Measurements from ENCODE around the gene UBE2D3.
"Not testable (repeated sequence)": the region's sequence is repeated elsewhere in the genome, so short reads cannot be mapped to it uniquely, and the experiment has no call there.

The UBE2D3 gene

DNA sequence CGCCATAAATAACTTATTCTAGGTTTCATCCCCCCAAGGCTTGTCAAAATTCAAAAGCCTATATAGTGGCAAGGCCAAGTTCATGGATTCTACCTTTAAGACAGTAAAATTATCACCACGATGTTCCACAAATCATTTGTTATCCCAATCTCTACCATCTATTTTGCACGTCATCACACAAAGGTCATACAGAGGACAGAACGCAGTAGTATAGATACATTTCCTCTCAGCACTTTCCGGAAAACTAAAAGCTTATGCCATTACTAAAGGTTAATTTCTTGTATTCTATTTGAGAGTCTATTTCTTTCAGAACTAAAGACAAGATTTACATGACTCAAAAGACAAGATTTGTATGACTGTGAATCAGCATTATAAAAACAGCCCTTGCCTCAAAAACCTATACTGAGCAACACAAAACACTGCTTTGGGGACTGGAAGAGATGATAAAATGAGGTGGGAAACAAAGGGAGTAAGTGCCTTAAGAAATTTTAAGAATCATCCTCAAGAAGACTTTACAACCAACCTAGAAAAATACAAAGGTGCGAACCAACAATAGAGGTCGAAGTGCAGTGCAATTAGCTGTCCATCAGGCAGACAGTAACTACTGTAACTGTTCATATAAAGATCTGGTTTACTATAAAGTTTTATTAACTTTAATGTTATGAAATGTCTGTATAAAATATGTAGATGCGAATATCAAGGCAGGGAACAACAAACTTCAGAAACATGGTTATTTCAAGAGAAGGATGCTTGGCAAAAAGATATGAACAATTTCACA is 7.6 kb downstream of the UBE2D3 start:
- no peak overlapping the region for H3K27ac ChIP-seq (ENCODE audit: insufficient read depth, low read depth, low read length, poor library complexity, severe bottlenecking)
- H3K9me3 ChIP-seq (ENCODE audit: control insufficient read depth, low read length) = no peaks in the 10 kb centered on the region
- no peak overlapping the region for H3K4me3 ChIP-seq (ENCODE audit: insufficient read depth, low read depth, low read length)
- H3K27me3 ChIP-seq (ENCODE audit: control insufficient read depth, insufficient read depth, low read length, poor library complexity, severe bottlenecking) = no peaks in the 10 kb centered on the region
- H3K4me1 ChIP-seq (ENCODE audit: control insufficient read depth, insufficient read depth, low read length) = peaks cover 4% of the 10 kb centered on the region
- no peaks in the 10 kb centered on the region for H3K36me3 ChIP-seq (ENCODE audit: control insufficient read depth, insufficient read depth, low read length)
- WGBS, 2 experiments = 94 to 96% methylated on average over 4 to 8 of the region's 8 CpGs

DNA sequence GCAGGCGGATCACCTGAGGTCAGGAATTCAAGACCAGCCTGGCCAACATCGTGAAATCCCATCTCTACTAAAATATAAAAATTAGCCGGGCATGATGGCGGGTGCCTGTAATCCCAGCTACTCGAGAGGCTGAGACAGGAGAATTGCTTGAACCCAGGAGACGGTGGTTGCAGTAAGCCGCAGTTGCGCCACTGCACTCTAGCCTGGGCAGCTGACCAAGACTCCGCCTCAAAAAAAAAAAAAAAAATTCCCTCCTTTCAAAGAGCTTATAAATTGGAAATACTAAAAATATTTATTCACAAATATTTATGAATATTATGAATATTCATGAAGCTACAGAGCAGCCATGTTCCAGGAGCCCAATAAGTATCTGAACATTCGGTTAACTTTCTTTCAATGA is 8.3 kb downstream of the UBE2D3 start:
- 90 to 91% methylated on average over 9 of the region's 10 CpGs for WGBS, 2 experiments
- H3K4me1 ChIP-seq (ENCODE audit: control insufficient read depth, insufficient read depth, low read length); H3K27me3 ChIP-seq (ENCODE audit: control insufficient read depth, insufficient read depth, low read length, poor library complexity, severe bottlenecking); H3K4me3 ChIP-seq (ENCODE audit: insufficient read depth, low read depth, low read length); H3K9me3 ChIP-seq (ENCODE audit: control insufficient read depth, low read length); H3K27ac ChIP-seq (ENCODE audit: insufficient read depth, low read depth, low read length, poor library complexity, severe bottlenecking); H3K36me3 ChIP-seq (ENCODE audit: control insufficient read depth, insufficient read depth, low read length): not testable (repeated sequence)

DNA sequence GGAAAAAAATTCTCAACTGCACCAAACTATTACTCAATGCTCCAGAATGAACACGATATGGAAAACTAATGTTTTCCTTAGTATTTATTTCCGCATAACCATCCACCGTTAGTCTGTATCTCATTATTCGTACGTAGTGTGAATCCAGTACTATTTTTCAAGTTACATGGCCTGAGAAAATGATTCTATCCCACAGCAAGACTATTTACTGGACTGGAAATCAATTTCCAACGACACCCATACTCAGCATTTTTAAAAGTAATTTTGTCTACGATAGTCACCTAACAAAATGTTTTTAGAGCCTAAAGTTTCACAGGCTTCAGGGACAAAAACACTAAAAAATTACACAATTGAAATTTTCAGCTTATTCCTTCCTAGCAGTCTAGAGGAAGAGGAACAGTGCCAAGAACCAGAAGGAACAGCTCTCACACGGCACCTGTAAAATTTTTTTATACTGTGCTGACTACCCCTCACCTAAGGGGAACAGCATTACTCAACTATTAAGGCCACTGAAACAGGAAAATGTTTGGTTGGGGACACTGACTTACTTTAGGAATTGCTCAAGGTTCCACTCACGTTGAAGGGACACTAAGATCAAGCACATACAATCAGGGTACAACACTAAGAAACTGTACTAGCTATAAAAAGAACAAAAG is 9.6 kb downstream of the UBE2D3 start:
- H3K27me3 ChIP-seq (ENCODE audit: control insufficient read depth, insufficient read depth, low read length, poor library complexity, severe bottlenecking) = no peaks in the 10 kb centered on the region
- 94 to 96% methylated on average over 9 of the region's 9 CpGs for WGBS, 2 experiments
- peaks cover 4% of the 10 kb centered on the region for H3K4me1 ChIP-seq (ENCODE audit: control insufficient read depth, insufficient read depth, low read length)
- H3K36me3 ChIP-seq (ENCODE audit: control insufficient read depth, insufficient read depth, low read length) = no peaks in the 10 kb centered on the region
- H3K4me3 ChIP-seq (ENCODE audit: insufficient read depth, low read depth, low read length) = no peak overlapping the region
- no peak overlapping the region for H3K27ac ChIP-seq (ENCODE audit: insufficient read depth, low read depth, low read length, poor library complexity, severe bottlenecking)
- no peaks in the 10 kb centered on the region for H3K9me3 ChIP-seq (ENCODE audit: control insufficient read depth, low read length)

DNA sequence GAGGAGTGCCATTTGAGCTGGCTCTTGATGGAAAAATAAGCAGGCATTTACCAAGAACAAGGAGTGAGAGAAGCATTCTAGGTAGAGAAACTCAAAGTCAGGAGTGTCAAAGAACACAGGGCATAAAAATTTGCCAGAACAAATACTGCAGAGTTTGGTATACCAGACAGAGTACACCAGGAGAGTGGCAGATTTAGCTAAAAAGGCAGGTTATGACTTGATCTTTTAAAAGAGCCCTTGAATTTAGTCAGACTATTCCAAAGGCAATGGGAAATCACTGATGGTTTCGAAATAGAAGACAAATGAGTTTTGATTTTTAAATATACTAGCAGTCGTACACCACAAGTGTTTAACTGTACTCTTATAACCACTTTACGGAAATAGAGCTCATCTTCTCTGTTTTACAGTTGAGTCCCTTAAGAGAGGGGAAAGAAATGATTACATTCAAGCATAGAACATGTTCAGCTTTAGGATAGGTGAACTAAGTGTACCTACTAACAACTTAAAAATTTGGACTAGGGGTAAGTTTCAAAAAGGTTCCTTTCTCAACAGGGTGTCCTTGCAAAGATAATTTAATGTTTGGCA is 10.2 kb downstream of the UBE2D3 start:
- no peaks in the 10 kb centered on the region for H3K9me3 ChIP-seq (ENCODE audit: control insufficient read depth, low read length)
- H3K4me1 ChIP-seq (ENCODE audit: control insufficient read depth, insufficient read depth, low read length) = peaks cover 4% of the 10 kb centered on the region
- H3K4me3 ChIP-seq (ENCODE audit: insufficient read depth, low read depth, low read length) = no peak overlapping the region
- H3K27ac ChIP-seq (ENCODE audit: insufficient read depth, low read depth, low read length, poor library complexity, severe bottlenecking) = no peak overlapping the region
- H3K27me3 ChIP-seq (ENCODE audit: control insufficient read depth, insufficient read depth, low read length, poor library complexity, severe bottlenecking) = no peaks in the 10 kb centered on the region
- no peaks in the 10 kb centered on the region for H3K36me3 ChIP-seq (ENCODE audit: control insufficient read depth, insufficient read depth, low read length)
- 97 to 100% methylated on average over 1 to 3 of the region's 3 CpGs for WGBS, 2 experiments

DNA sequence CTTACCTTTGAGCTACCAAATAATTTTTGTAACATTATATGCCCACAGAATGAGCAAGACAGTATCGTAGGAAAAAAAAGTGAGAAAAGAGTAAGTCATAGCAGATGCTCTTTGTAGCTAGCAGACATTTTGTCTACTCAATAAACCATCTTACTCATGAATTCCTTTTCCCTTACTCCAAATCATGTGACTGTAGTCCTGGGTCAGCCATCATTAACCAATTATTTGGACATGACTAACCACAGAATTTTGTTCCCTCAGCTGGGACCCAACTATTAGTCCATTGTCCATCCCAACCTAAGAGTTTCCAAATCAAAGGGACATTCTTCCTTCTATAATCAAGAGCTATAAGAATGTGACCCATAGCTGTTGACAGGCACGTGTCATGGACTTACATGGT is 11.4 kb downstream of the UBE2D3 start:
- peaks cover 4% of the 10 kb centered on the region for H3K4me1 ChIP-seq (ENCODE audit: control insufficient read depth, insufficient read depth, low read length)
- H3K4me3 ChIP-seq (ENCODE audit: insufficient read depth, low read depth, low read length) = no peak overlapping the region
- no peaks in the 10 kb centered on the region for H3K27me3 ChIP-seq (ENCODE audit: control insufficient read depth, insufficient read depth, low read length, poor library complexity, severe bottlenecking)
- no peak overlapping the region for H3K27ac ChIP-seq (ENCODE audit: insufficient read depth, low read depth, low read length, poor library complexity, severe bottlenecking)
- H3K36me3 ChIP-seq (ENCODE audit: control insufficient read depth, insufficient read depth, low read length) = no peaks in the 10 kb centered on the region
- WGBS, 2 experiments = 91 to 96% methylated on average over 2 of the region's 2 CpGs
- no peaks in the 10 kb centered on the region for H3K9me3 ChIP-seq (ENCODE audit: control insufficient read depth, low read length)

DNA sequence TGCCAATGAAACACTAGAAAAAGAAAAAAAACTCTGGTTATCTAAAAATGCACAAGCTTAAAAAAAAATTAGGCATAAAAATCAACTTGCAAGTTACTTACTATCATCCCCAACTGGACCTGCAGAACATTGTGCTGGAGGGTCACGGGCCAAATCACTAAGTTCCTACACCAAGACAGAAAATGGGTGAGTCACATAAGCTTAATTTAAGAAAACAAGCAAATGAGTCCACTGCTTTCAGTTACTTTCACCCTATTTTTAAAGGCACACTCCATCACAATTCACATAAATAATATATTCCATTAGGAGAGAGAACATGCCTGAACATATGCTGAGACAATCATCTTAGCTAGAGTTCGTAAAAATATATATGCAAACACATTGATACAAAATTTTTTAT is 17.7 kb downstream of the UBE2D3 start:
- no peaks in the 10 kb centered on the region for H3K9me3 ChIP-seq (ENCODE audit: control insufficient read depth, low read length)
- peaks cover 8% of the 10 kb centered on the region for H3K36me3 ChIP-seq (ENCODE audit: control insufficient read depth, insufficient read depth, low read length)
- no peak overlapping the region for H3K27ac ChIP-seq (ENCODE audit: insufficient read depth, low read depth, low read length, poor library complexity, severe bottlenecking)
- H3K4me3 ChIP-seq (ENCODE audit: insufficient read depth, low read depth, low read length) = no peak overlapping the region
- WGBS, 2 experiments = 100% methylated on average over 2 of the region's 2 CpGs
- no peaks in the 10 kb centered on the region for H3K27me3 ChIP-seq (ENCODE audit: control insufficient read depth, insufficient read depth, low read length, poor library complexity, severe bottlenecking)
- H3K4me1 ChIP-seq (ENCODE audit: control insufficient read depth, insufficient read depth, low read length) = no peaks in the 10 kb centered on the region

DNA sequence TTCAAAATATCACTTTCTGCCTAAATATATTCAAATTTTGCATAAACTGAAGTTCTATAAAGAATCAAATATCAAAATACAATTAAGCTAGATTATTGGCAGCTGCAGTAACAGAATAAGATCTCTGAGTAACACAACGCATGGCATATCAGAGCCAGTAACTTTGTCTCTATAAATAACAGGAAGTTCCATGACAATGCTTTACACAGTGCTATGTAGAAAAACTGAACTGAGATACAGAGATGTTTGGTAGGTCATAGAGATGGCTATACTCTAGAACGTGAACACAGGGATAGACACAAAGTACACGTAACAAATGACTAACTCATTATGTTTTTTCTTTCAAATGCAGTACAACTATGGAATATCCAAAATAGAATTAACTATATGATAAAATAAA is 18.2 kb downstream of the UBE2D3 start:
- no peaks in the 10 kb centered on the region for H3K9me3 ChIP-seq (ENCODE audit: control insufficient read depth, low read length)
- no peaks in the 10 kb centered on the region for H3K4me1 ChIP-seq (ENCODE audit: control insufficient read depth, insufficient read depth, low read length)
- H3K36me3 ChIP-seq (ENCODE audit: control insufficient read depth, insufficient read depth, low read length) = peaks cover 12% of the 10 kb centered on the region
- H3K27me3 ChIP-seq (ENCODE audit: control insufficient read depth, insufficient read depth, low read length, poor library complexity, severe bottlenecking) = no peaks in the 10 kb centered on the region
- no peak overlapping the region for H3K27ac ChIP-seq (ENCODE audit: insufficient read depth, low read depth, low read length, poor library complexity, severe bottlenecking)
- WGBS, 2 experiments = 89 to 96% methylated on average over 1 of the region's 3 CpGs
- H3K4me3 ChIP-seq (ENCODE audit: insufficient read depth, low read depth, low read length) = no peak overlapping the region

DNA sequence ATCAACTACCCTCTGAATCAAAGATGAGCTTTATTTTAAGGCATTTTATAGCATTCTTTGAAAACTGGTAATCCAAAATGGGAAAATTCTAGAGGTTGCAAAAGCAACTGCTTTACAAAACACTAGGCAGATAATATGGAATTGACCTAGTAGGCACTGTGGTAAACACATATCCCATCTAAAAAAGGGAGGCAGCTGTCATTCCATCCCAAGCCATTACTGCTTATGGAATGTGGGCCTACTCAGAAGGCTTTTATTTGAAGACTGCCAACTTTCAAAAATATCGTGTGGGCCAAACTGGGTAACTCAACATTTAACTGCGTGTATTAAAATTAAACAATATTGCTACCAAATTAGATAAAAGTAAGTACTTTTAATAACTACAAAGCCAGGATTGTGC is 19.3 kb downstream of the UBE2D3 start:
- Histone ChIP-seq H3K4me1 (ENCODE audit: control insufficient read depth, insufficient read depth, low read length) (no peaks in the 10 kb centered on the region), H3K27ac (ENCODE audit: insufficient read depth, low read depth, low read length, poor library complexity, severe bottlenecking) (no peak overlapping the region), H3K27me3 (ENCODE audit: control insufficient read depth, insufficient read depth, low read length, poor library complexity, severe bottlenecking) (no peaks in the 10 kb centered on the region), H3K36me3 (ENCODE audit: control insufficient read depth, insufficient read depth, low read length) (peaks cover 19% of the 10 kb centered on the region), H3K4me3 (ENCODE audit: insufficient read depth, low read depth, low read length) (no peak overlapping the region), H3K9me3 (ENCODE audit: control insufficient read depth, low read length) (no peaks in the 10 kb centered on the region)
- 96 to 100% methylated on average over 1 to 2 of the region's 2 CpGs for WGBS, 2 experiments

DNA sequence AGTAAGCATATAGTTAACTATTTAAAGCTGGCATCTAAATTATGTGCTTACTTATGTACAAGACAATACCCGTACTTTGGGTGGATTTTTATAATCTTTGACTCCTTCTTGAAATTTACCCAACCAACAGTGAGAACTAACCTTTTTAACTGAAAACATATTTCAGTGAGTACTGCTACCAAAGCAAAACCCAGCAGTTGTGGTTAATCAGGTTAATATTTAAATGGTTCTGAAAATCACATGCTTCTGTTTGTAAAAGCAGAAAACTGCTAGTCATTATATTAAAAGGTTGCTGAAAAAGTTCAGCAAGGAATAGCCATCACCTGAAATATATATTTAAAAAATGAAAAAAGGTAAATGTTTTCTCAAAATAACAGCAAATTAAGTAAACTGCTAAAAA is 20.0 kb downstream of the UBE2D3 start:
- Histone ChIP-seq H3K27me3 (ENCODE audit: control insufficient read depth, insufficient read depth, low read length, poor library complexity, severe bottlenecking) (no peaks in the 10 kb centered on the region), H3K4me1 (ENCODE audit: control insufficient read depth, insufficient read depth, low read length) (no peaks in the 10 kb centered on the region), H3K36me3 (ENCODE audit: control insufficient read depth, insufficient read depth, low read length) (peaks cover 19% of the 10 kb centered on the region), H3K4me3 (ENCODE audit: insufficient read depth, low read depth, low read length) (no peak overlapping the region), H3K27ac (ENCODE audit: insufficient read depth, low read depth, low read length, poor library complexity, severe bottlenecking) (no peak overlapping the region), H3K9me3 (ENCODE audit: control insufficient read depth, low read length) (no peaks in the 10 kb centered on the region)
- WGBS, 2 experiments = 100% methylated on average over 1 of the region's 1 CpG

DNA sequence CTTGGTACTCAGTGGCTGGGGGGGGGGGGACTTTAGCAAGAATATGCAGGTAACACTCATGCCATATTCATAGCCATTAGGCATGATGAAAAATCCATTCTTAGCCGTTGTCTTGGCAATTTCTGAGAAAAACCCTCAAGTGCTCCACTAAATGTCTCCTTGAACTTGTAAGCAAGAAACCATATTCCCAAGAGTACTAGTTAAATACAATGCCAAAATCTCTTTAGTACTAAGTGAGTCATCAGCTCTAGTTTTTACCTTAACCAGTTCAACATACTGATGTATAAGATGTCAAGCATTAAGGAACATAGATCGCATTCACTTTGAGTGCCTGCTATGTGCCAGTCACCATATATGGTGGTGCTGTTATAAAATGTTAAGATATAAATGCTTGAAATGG is 27.5 kb downstream of the UBE2D3 start:
- H3K36me3 ChIP-seq (ENCODE audit: control insufficient read depth, insufficient read depth, low read length) = peaks cover 39% of the 10 kb centered on the region
- H3K27me3 ChIP-seq (ENCODE audit: control insufficient read depth, insufficient read depth, low read length, poor library complexity, severe bottlenecking) = no peaks in the 10 kb centered on the region
- 95 to 100% methylated on average over 2 of the region's 2 CpGs for WGBS, 2 experiments
- no peak overlapping the region for H3K27ac ChIP-seq (ENCODE audit: insufficient read depth, low read depth, low read length, poor library complexity, severe bottlenecking)
- no peak overlapping the region for H3K4me3 ChIP-seq (ENCODE audit: insufficient read depth, low read depth, low read length)
- H3K9me3 ChIP-seq (ENCODE audit: control insufficient read depth, low read length) = no peaks in the 10 kb centered on the region
- no peaks in the 10 kb centered on the region for H3K4me1 ChIP-seq (ENCODE audit: control insufficient read depth, insufficient read depth, low read length)
